GM18519 (cell line): ENCODE data around the gene AGTRAP.

Source experiments
- ATAC-seq: cut with Tn5 transposase; IDR thresholded peaks from one replicate; pipeline ENCODE4 v1.9.1; 2021; ENCODE audit warnings: mild to moderate bottlenecking, moderate library complexity; ENCODE audit not compliant: unreplicated experiment, low FRiP score

The AGTRAP gene

DNA sequence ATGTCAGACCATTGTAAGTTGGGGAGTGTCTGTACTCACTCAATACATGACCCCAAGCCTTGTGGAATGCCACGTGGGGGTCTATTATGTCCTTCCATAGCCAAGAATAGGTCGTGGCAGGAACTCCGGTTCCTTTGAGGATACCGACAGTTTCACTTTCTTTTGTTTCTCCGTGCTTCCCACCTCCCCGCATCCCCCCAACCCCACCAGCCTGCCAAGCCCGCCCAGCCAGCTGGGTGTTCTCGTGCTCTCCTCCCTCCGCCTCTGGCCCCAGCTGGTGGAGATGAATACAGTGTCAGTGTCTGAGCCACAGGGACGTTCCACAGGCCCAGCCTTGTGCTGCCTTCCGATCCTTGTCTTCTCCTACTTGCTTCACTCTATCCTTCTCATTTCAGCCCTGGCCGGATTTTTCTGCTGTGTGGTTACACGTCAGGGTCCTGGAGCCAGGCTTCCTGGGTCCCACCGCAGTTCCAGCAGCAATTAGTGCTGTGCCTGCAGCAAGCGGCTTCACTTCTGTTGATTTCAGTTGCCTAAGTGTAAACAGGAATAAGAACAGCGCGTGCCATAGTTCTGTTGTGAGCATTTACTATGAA is 4.1 kb upstream of the AGTRAP start:
- ATAC-seq: no peak

- ATAC-seq: no peak
Measured at GRCh38 chr1:11733306-11733705, 2.6 kb upstream of the AGTRAP start.

GRCh38 chr1:11735531-11735853 is 444 bp upstream of the AGTRAP start:
- no peak for ATAC-seq

DNA sequence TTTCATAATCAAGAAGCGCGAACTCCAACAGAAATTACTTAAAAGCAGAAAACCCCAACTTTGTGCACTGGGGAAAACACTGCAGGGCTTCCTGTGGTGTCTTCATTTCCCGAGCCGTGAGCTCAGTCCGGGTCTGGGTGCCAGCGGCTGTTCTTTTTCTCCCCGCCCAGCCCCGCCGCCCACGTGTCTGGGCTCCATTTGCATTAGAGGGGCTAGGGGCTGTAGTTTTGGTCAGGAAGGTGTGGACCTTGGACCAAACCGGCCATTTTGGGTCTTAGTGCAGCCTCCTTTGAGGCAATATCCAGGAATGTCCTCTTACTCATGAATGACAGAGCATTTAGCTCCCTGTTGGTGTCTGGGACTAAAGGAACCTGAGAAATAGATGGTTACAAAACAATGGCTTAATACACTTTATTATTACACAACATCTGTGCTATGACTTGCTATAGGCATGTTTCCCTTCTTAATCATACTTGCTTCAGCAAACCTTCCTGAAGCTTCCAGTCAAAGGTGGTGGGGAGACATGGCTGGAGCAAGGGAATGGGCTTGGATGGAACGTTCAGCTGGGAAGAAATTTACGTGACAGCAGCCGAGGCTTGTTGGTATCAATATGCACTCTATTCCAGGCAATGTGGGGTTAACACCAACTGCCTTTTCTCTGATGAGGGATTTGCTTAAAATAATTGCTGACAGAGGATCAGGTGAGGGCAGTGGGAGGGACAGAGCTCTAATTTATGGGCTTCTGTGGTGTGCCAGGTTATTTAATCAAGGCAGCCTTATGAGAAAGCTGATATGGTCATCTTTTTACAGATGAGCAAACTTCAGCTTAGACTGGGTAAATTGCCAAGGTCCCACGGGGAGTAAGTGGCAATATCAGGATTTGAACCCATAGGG is 1.1 kb downstream of the AGTRAP start:
- no peak for ATAC-seq

DNA sequence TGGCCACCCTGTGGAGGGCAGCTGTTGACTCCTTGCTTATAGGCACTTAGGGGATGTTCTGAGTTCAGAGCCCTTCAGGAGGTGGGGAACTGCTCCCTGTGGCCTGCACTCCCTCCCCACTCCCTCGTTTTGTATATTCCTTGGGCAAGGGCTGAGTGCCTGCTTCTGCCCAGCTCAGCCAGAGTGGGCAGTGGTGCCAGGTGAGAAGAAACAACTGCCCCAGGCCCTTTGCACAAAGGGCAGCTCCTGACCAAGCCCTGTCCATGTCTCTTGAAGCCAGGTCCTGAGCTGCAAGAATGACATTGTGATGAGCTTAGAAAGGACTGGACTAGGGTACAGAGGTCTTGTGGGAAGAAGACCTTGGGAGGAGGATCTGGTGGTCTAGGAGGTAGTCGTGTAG is 2.2 kb downstream of the AGTRAP start:
- no peak for ATAC-seq

DNA sequence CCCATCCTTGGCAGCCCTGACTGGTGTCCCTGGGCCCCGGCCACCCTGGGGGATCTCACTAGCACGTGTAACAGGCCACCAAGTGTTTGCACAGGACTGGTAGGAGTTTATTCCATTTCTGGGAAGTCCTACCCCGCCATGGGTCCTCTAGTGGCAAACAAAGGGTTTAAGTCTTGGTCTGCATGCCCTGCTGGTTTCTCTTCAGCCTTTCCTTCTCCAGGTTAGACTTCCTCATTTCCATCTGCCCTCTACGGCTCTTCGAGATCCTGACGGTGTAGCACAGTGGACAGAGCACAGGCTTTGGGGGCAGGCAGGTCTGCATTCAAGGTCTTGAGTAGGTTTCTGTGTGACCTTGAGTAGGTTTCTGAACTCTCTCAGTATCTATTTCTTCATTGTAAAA is 2.8 kb downstream of the AGTRAP start:
- no peak for ATAC-seq

DNA sequence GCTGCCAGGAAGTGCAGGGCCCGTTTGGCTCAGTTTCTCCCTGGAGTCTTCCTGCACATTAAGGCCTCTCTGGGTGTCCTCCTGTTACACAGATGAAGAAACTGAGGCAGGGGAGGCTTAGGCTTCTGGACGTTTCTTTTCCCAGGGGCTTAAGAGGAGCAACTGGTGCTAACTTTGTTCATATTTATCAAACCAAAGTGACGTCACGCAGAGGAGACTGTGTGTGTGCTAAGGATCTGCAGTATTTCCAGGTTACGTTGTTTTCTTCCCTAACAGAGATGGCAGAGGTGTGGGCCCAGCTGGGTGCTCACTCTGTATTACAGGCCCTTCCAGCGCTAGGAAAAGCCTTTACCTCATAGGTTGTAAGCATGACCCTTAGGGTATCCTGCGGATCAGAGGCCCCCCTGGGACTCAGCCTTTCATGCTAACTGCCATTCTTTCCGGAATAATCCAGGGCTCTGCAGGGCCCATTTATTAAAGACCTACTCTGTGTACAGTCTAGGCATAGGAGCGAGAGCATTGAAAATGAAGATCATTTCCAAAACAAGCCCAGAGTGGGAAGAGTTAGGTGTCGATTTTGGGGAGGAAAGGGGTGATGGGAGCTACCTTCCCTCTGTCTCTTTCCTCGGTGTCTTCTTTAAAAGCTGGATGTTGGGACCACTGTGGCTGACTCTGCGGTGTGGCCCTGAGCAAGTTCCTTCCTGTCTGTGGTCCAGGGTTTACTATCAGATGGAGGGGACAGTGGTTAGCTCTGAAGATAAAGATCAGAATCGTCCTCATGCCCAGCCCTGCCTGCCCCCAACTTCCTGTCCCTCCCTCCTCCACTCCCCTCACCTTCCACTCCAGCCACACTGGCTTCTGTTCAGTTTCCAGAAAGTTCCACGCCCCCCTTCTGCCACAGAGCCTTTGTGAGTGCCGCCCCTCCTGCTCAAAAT is 4.6 kb downstream of the AGTRAP start:
- no peak for ATAC-seq

GRCh38 chr1:11741482-11741881 is 5.5 kb downstream of the AGTRAP start:
- ATAC-seq: no peak

GRCh38 chr1:11741919-11742558 is 6.1 kb downstream of the AGTRAP start:
- no peak for ATAC-seq

- ATAC-seq: no peak
Measured at GRCh38 chr1:11744287-11744686, 8.4 kb downstream of the AGTRAP start.

GRCh38 chr1:11746092-11746491 is 10.2 kb downstream of the AGTRAP start:
- no peak for ATAC-seq

- ATAC-seq: no peak
Measured at GRCh38 chr1:11746795-11747487, 11.0 kb downstream of the AGTRAP start.

GRCh38 chr1:11748294-11749202 is 12.6 kb downstream of the AGTRAP start:
- no peak for ATAC-seq

DNA sequence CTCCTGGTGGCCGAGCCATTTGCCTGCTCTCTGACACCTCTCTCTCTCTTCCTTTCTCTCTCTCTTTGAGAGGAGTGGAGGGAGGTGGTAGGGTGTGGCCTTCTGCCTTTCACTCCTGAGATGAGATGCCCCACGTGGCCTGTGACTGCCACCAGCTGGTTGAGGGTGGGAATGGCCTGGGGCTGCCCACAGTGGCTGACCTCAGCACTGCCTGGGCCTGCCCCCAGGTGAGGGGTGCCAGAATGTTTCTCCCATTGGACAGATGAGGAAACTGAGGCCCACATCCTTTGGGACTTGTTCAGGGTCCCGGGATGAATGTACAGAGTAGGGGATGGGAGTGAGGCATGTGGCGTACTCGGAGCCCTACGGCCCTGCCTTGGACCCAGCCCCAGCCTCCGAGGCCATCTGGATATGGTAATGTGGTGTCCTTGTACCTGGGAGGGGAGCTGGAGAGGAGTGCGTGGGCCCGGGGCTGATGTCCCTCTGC is 13.3 kb downstream of the AGTRAP start:
- ATAC-seq: no peak

DNA sequence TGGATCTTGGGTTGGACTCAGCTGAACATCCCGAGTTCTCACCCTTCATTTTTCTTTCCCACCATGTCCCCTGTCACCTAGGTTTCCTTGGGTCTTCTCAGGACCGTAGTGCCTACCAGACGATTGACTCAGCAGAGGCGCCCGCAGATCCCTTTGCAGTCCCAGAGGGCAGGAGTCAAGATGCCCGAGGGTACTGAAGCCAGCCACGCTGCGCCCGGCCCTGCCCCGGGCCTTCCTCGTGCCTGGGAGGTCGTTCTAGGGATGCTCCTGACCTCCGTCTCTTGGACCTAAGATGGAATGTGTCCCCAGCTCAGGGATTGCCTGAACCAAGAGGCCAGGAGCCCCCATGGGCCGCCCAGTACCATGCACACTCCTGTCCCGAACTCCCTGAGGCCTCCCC is 14.1 kb downstream of the AGTRAP start:
- no peak for ATAC-seq

- no peak for ATAC-seq
Measured at GRCh38 chr1:11751087-11751486, 15.2 kb downstream of the AGTRAP start.

GRCh38 chr1:11752359-11753088 is 16.6 kb downstream of the AGTRAP start:
- no peak for ATAC-seq

GRCh38 chr1:11753555-11754208 is 17.7 kb downstream of the AGTRAP start:
- ATAC-seq: no peak
